Measurements from ENCODE around the gene CBLC. TPM values are rescaled to one million over a fixed set of nuclear protein-coding genes. Genes with fewer than 3 reads are reported as not detected.
A peak's percentile ranks its signal among the peaks of the same experiment; 100 is the strongest.

CBLC gene
- total RNA-seq, 4 donors from 2014 or later: 84.2 to 197 (median 132) TPM

- no peaks in the 10 kb centered on the region for H3K27me3 ChIP-seq
- peak overlapping the region; percentile 56 to 95 (median 70) for H3K27ac ChIP-seq
- H3K4me3 ChIP-seq: no peak overlapping the region
- no peaks in the 10 kb centered on the region for H3K9me3 ChIP-seq
- peaks cover 0 to 68% (median 0%) of the 10 kb centered on the region in 3 donors for H3K36me3 ChIP-seq
- H3K4me1 ChIP-seq: peaks cover 13 to 64% (median 19%) of the 10 kb centered on the region in 4 donors
- DNase-seq: no peak
- TF ChIP-seq, protein P1, sequence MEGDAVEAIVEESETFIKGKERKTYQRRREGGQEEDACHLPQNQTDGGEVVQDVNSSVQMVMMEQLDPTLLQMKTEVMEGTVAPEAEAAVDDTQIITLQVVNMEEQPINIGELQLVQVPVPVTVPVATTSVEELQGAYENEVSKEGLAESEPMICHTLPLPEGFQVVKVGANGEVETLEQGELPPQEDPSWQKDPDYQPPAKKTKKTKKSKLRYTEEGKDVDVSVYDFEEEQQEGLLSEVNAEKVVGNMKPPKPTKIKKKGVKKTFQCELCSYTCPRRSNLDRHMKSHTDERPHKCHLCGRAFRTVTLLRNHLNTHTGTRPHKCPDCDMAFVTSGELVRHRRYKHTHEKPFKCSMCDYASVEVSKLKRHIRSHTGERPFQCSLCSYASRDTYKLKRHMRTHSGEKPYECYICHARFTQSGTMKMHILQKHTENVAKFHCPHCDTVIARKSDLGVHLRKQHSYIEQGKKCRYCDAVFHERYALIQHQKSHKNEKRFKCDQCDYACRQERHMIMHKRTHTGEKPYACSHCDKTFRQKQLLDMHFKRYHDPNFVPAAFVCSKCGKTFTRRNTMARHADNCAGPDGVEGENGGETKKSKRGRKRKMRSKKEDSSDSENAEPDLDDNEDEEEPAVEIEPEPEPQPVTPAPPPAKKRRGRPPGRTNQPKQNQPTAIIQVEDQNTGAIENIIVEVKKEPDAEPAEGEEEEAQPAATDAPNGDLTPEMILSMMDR (IDR thresholded peaks at IDR 0.05): no peak
- TF ChIP-seq POLR2A (IDR thresholded peaks at IDR 0.05): no peak
Measured at GRCh38 chr19:44756089-44756562, 21.6 kb upstream of the CBLC start.

GRCh38 chr19:44757057-44757734 is 20.5 kb upstream of the CBLC start:
- Histone ChIP-seq H3K4me1 (peaks cover 10 to 55% (median 18%) of the 10 kb centered on the region in 4 donors), H3K36me3 (peaks cover 0 to 65% (median 0%) of the 10 kb centered on the region in 3 donors), H3K4me3 (peak overlapping the region; percentile 12 to 46 (median 22)), H3K9me3 (no peaks in the 10 kb centered on the region), H3K27me3 (no peaks in the 10 kb centered on the region), H3K27ac (peak overlapping the region; percentile 59 to 95 (median 73))
- no peak for DNase-seq
- no peak for TF ChIP-seq POLR2A (IDR thresholded peaks at IDR 0.05)
- TF ChIP-seq, protein P1 (IDR thresholded peaks at IDR 0.05): no peak

DNA sequence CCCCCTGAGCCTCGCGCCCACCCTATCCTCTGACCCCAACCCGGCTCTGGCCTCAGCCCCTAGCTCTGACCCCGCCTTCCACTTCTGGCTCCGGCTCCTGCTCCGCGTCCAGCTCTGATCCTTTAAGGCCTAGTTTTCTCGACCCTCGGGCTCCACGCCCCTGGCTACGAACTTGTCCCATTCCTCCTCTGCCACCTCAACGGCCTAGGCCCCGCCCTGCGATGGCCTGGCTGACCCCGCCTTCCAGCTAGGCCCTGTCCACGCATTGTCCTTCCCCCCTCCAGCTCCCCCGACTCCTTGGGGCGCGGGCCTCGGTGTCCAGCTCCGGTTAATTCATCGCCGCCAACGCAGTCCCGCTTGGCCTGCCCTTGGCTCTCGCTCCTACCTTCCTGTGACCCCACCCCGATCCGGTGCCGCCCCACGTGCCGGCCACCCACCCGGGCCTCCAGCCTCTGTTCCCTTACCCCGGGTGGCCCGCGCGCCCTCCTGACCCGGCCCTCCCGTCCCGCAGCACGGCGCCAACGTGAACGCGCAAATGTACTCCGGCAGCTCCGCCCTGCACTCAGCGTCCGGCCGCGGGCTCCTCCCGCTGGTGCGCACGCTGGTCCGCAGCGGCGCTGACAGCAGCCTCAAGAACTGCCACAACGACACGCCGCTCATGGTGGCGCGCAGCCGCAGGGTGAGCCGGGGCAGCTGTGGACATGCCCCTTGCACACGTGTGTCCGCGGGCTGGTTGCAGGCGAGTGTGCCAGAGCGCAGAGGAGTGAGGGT is 19.8 kb upstream of the CBLC start:
- Histone ChIP-seq H3K27me3 (no peaks in the 10 kb centered on the region), H3K4me1 (peaks cover 3 to 48% (median 13%) of the 10 kb centered on the region in 4 donors), H3K27ac (peak overlapping the region; percentile 59 to 95 (median 73)), H3K4me3 (peak overlapping the region; percentile 12 to 46 (median 22)), H3K9me3 (no peaks in the 10 kb centered on the region), H3K36me3 (peaks cover 0 to 60% (median 0%) of the 10 kb centered on the region in 3 donors)
- DNase-seq: no peak
- TF ChIP-seq POLR2A (IDR thresholded peaks at IDR 0.05): no peak
- TF ChIP-seq, protein P1 (IDR thresholded peaks at IDR 0.05): no peak

- Histone ChIP-seq H3K27ac (peak overlapping the region; percentile 30 to 95 (median 70)), H3K9me3 (no peaks in the 10 kb centered on the region), H3K27me3 (no peaks in the 10 kb centered on the region), H3K4me1 (peaks cover 0 to 42% (median 12%) of the 10 kb centered on the region in 4 donors), H3K4me3 (peak overlapping the region in 1 of 4 donors; percentile 46), H3K36me3 (peaks cover 0 to 60% (median 0%) of the 10 kb centered on the region in 3 donors)
- TF ChIP-seq, protein P1 (IDR thresholded peaks at IDR 0.05): no peak
- no peak for TF ChIP-seq POLR2A (IDR thresholded peaks at IDR 0.05)
- no peak for DNase-seq
Measured at GRCh38 chr19:44758596-44758995, 19.1 kb upstream of the CBLC start.

DNA sequence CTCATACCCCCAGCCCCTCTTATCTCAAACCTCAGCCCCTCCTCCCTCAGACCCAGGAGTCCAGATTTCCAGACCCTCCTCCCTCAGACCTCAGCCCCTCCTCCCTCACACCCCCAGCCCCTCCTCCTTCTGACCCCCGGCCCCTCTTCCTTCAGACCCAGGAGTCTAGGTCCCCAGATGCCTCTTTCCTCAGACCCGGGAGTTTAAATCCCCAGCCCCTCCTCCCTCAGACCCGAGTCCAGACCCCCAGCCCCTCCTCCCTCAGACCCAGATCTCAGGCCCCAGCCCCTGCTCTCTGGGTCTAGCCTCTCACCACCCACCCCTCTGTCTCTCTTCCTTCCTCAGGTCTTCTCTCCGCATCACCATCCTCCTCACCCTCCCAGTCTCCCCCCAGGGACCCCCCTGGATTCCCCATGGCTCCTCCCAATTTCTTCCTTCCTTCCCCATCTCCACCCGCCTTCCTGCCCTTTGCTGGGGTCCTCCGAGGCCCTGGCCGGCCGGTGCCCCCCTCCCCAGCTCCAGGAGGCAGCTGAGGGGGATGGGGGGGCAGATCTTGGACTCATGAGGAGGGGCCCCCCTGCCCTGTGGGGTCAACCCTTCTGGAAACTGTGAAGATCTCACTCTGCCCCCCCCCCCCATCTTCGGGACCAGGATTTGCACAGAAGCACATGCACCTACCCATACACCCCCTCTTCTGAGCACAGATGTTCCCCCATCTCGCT is 18.4 kb upstream of the CBLC start:
- no peak for DNase-seq
- TF ChIP-seq, protein P1 (IDR thresholded peaks at IDR 0.05): no peak
- TF ChIP-seq POLR2A (IDR thresholded peaks at IDR 0.05): no peak
- no peak overlapping the region for H3K4me3 ChIP-seq
- peaks cover 0 to 60% (median 0%) of the 10 kb centered on the region in 3 donors for H3K36me3 ChIP-seq
- peak overlapping the region in 3 of 4 donors; percentile 10 to 95 (median 30) for H3K27ac ChIP-seq
- no peaks in the 10 kb centered on the region for H3K9me3 ChIP-seq
- H3K4me1 ChIP-seq: peaks cover 0 to 44% (median 12%) of the 10 kb centered on the region in 4 donors
- H3K27me3 ChIP-seq: no peaks in the 10 kb centered on the region
